ENCODE data around the gene RAB42. TPM values are rescaled to one million over a fixed set of nuclear protein-coding genes. Genes with fewer than 3 reads are reported as not detected.

RAB42 gene
- total and polyA plus RNA-seq, 9 of the 15 experiments (the other 6 are each of a cell fraction or from before 2014, with no cell fraction given) = 0.07 to 0.14 (median 0.12) TPM; not detected in 6

GRCh38 chr1:28552758-28553663 is 39.1 kb upstream of the RAB42 start, which contains the start of gene TRNAU1AP (continued):
- TF ChIP-seq PRPF4 (IDR thresholded peaks at IDR 0.05; ENCODE audit: insufficient read depth, low read depth, low read length, poor library complexity, severe bottlenecking) (no peak), DMBX1 (CRISPR knock-in tag; IDR thresholded peaks at IDR 0.05; ENCODE audit: borderline replicate concordance) (0 out of 2 replicates have a peak, but pooled peaks have one; percentile 4), ZNF592 (IDR thresholded peaks at IDR 0.05) (0 out of 2 replicates have a peak, but pooled peaks have one; percentile 93), CREB5 (CRISPR knock-in tag; IDR thresholded peaks at IDR 0.05) (no peak), AFF1 (IDR thresholded peaks at IDR 0.05; ENCODE audit: low read depth in 1 of 2, partially characterized antibody in 2 of 2) (peak in 1 of 2 experiments; percentile 65), ZNF12 (CRISPR knock-in tag; IDR thresholded peaks at IDR 0.05) (no peak), BMI1 (IDR thresholded peaks at IDR 0.05; ENCODE audit: low read length) (0 out of 2 replicates have a peak, but pooled peaks have one; percentile 13), THRB (CRISPR knock-in tag; conservative IDR thresholded peaks at IDR 0.05) (no peak), HDAC6 (IDR thresholded peaks at IDR 0.05; ENCODE audit: low read depth, low read length) (no peak)
